Measurements from ENCODE around the gene ZNF625. TPM values are rescaled to one million over a fixed set of nuclear protein-coding genes. Genes with fewer than 3 reads are reported as not detected.

Gene ZNF625
- total RNA-seq, 2 donors from 2014 or later: 30.2 to 40.0 TPM

- peaks cover 8% of the 10 kb centered on the region for H3K4me1 Mint-ChIP-seq
- Histone ChIP-seq H3K9me3 (ENCODE audit: control insufficient read depth, low read length) (peaks cover 50% of the 10 kb centered on the region), H3K27ac (ENCODE audit: low read depth, low read length) (peak overlapping the region; percentile 95), H3K4me3 (ENCODE audit: low read length) (peak overlapping the region; percentile 87), H3K9ac (ENCODE audit: extremely low read depth, low read length, poor library complexity, severe bottlenecking) (peak overlapping the region; percentile 97), H3K36me3 (ENCODE audit: control insufficient read depth, insufficient read depth, low read length) (peaks cover 65% of the 10 kb centered on the region), H3K27me3 (ENCODE audit: control insufficient read depth, insufficient read depth, low read length, poor library complexity, severe bottlenecking) (no peaks in the 10 kb centered on the region), H3K4me1 (ENCODE audit: control insufficient read depth, insufficient read depth, low read length) (peaks cover 5% of the 10 kb centered on the region)
- peak overlapping the region; percentile 90 for H3K4me3 Mint-ChIP-seq
- no peak for TF ChIP-seq CTCF (conservative IDR thresholded peaks at IDR 0.05)
- H3K9me3 Mint-ChIP-seq: peaks cover 72% of the 10 kb centered on the region
- no peak for DNase-seq
- 44 to 67% methylated on average over 13 of the region's 13 CpGs for WGBS, 2 experiments (ENCODE audit: insufficient coverage in 1 of 2, insufficient read length in 1 of 2)
- H3K27me3 Mint-ChIP-seq (ENCODE audit: insufficient read depth): no peaks in the 10 kb centered on the region
- H3K27ac Mint-ChIP-seq: peak overlapping the region; percentile 99
- H3K36me3 Mint-ChIP-seq (ENCODE audit: low read depth): peaks cover 66% of the 10 kb centered on the region
Measured at GRCh38 chr19:12139269-12139668, 17.3 kb downstream of the ZNF625 start.

GRCh38 chr19:12137221-12137940 is 19.2 kb downstream of the ZNF625 start:
- H3K4me3 Mint-ChIP-seq: no peak overlapping the region

DNA sequence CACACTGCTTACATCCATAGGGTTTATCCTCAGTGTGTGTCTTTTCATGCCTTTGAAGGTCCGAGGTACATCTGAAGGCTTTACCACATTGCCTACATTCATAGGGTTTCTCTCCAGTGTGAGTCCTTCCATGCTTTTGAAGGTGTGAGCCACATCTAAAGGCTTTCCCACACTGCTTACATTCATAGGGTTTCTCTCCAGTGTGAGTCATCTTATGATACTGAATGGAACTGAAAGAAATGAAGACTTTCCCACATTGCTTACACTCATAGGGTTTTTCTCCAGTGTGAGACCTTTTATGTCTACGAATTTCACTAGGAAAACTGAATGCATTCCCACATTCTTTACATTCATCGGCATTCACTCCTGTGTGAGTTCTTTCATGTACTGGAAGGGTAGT is 23.5 kb downstream of the ZNF625 start:
- no peak overlapping the region for H3K4me3 Mint-ChIP-seq
- peaks cover 83% of the 10 kb centered on the region for H3K9me3 ChIP-seq (ENCODE audit: control insufficient read depth, low read length)
- no peak for DNase-seq

More at GRCh38 chr19:12137221-12137940, 19.2 kb downstream of the ZNF625 start:
- Histone ChIP-seq H3K36me3 (ENCODE audit: control insufficient read depth, insufficient read depth, low read length) (peaks cover 70% of the 10 kb centered on the region), H3K27ac (ENCODE audit: low read depth, low read length) (no peak overlapping the region), H3K4me3 (ENCODE audit: low read length) (peak overlapping the region; percentile 87), H3K9me3 (ENCODE audit: control insufficient read depth, low read length) (peaks cover 62% of the 10 kb centered on the region), H3K4me1 (ENCODE audit: control insufficient read depth, insufficient read depth, low read length) (peaks cover 5% of the 10 kb centered on the region), H3K27me3 (ENCODE audit: control insufficient read depth, insufficient read depth, low read length, poor library complexity, severe bottlenecking) (no peaks in the 10 kb centered on the region), H3K9ac (ENCODE audit: extremely low read depth, low read length, poor library complexity, severe bottlenecking) (no peak overlapping the region)
- Mint-ChIP-seq H3K36me3 (ENCODE audit: low read depth) (peaks cover 73% of the 10 kb centered on the region), H3K9me3 (peaks cover 73% of the 10 kb centered on the region), H3K27ac (no peak overlapping the region), H3K4me1 (peaks cover 8% of the 10 kb centered on the region), H3K27me3 (ENCODE audit: insufficient read depth) (no peaks in the 10 kb centered on the region)
- 80 to 98% methylated on average over 5 to 7 of the region's 7 CpGs for WGBS, 2 experiments (ENCODE audit: insufficient coverage in 1 of 2, insufficient read length in 1 of 2)
- peak; percentile 38 for TF ChIP-seq CTCF (conservative IDR thresholded peaks at IDR 0.05)
- DNase-seq: peak; percentile 41

More for the DNA sequence above, 23.5 kb downstream of the ZNF625 start:
- Histone ChIP-seq H3K27me3 (ENCODE audit: control insufficient read depth, insufficient read depth, low read length, poor library complexity, severe bottlenecking) (no peaks in the 10 kb centered on the region), H3K9ac (ENCODE audit: extremely low read depth, low read length, poor library complexity, severe bottlenecking) (no peak overlapping the region), H3K27ac (ENCODE audit: low read depth, low read length) (no peak overlapping the region), H3K4me1 (ENCODE audit: control insufficient read depth, insufficient read depth, low read length) (no peaks in the 10 kb centered on the region), H3K4me3 (ENCODE audit: low read length) (peak overlapping the region; percentile 67), H3K36me3 (ENCODE audit: control insufficient read depth, insufficient read depth, low read length) (peaks cover 78% of the 10 kb centered on the region)
- no peak for TF ChIP-seq CTCF (conservative IDR thresholded peaks at IDR 0.05)
- Mint-ChIP-seq H3K9me3 (peaks cover 92% of the 10 kb centered on the region), H3K4me1 (no peaks in the 10 kb centered on the region), H3K27ac (no peak overlapping the region), H3K36me3 (ENCODE audit: low read depth) (peaks cover 80% of the 10 kb centered on the region), H3K27me3 (ENCODE audit: insufficient read depth) (no peaks in the 10 kb centered on the region)
- 93 to 94% methylated on average over 3 of the region's 3 CpGs for WGBS, 2 experiments (ENCODE audit: insufficient coverage in 1 of 2, insufficient read length in 1 of 2)
